ENCODE measurements around the gene CTNND2. TPM values are rescaled to one million over a fixed set of nuclear protein-coding genes. Genes with fewer than 3 reads are reported as not detected.

Gene CTNND2
- total RNA-seq, 1 experiment from 2014 or later, result not detected

DNA sequence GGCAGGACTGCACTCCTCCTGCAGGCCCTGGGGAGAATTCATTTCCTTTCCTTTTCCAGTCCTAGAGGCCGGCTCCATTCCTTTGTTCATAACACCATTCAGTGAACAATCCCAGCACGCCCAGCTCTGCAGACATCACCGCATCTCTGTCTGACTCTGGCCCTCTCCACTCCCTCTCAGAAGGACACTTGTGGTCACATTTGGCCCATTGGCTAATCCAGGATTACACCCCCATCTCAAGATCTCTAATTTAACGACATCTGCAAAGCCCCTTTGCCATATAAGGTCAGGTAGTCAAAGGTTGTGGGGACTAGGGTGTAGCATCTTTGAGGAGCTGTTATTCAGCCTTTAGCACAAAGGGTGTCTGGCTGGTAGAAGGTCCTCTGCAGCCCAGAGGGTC lies 958.2 kb downstream of the CTNND2 start:
- no peaks in the 10 kb centered on the region for H3K36me3 ChIP-seq
- H3K9me3 ChIP-seq (replicated peaks), result no peaks in the 10 kb centered on the region; the same call in 1 of the 2 replicates
- no peak overlapping the region for H3K27ac ChIP-seq
- no peak overlapping the region for H3K4me3 ChIP-seq
- peaks cover 15% of the 10 kb centered on the region; the same call in 1 of the 2 replicates for H3K27me3 ChIP-seq (replicated peaks)
- H3K4me1 ChIP-seq (replicated peaks), result no peaks in the 10 kb centered on the region
- no peak for DNase-seq (ENCODE audit: low read depth in 1 of 2, low spot score in 2 of 2)

DNA sequence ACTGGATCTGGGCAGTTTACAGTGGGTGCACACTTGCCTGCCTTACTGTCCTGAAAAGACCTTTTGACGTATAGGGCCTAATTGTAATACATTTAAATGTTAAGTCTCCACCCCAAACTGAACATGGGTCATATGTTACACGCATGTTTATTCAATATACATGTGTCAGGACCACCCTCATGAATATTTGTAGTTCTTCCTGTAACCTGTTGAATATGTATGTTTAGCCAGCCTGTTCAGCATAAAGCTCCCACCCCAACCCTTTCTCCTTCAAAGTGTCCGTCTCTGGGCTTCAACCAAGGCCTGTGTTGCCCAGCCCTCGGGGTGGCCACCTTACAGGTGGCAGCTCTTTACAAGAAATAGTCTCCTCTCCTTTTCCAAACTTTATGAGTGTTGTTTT lies 962.3 kb downstream of the CTNND2 start:
- Histone ChIP-seq H3K27me3 (replicated peaks) (peaks cover 12% of the 10 kb centered on the region; the same call in 1 of the 2 replicates), H3K9me3 (replicated peaks) (no peaks in the 10 kb centered on the region; the same call in 1 of the 2 replicates), H3K4me3 (no peak overlapping the region), H3K4me1 (replicated peaks) (no peaks in the 10 kb centered on the region), H3K36me3 (no peaks in the 10 kb centered on the region), H3K27ac (no peak overlapping the region)
- no peak for DNase-seq (ENCODE audit: low read depth in 1 of 2, low spot score in 2 of 2)

- no peak for DNase-seq (ENCODE audit: low read depth in 1 of 2, low spot score in 2 of 2)
- no peaks in the 10 kb centered on the region for H3K4me1 ChIP-seq (replicated peaks)
- no peak overlapping the region for H3K4me3 ChIP-seq
- no peak overlapping the region for H3K27ac ChIP-seq
- H3K27me3 ChIP-seq (replicated peaks), result no peaks in the 10 kb centered on the region
- H3K36me3 ChIP-seq, result no peaks in the 10 kb centered on the region
- H3K9me3 ChIP-seq (replicated peaks), result no peaks in the 10 kb centered on the region
Measured at GRCh38 chr5:10936081-10936855, 968.0 kb downstream of the CTNND2 start.

DNA sequence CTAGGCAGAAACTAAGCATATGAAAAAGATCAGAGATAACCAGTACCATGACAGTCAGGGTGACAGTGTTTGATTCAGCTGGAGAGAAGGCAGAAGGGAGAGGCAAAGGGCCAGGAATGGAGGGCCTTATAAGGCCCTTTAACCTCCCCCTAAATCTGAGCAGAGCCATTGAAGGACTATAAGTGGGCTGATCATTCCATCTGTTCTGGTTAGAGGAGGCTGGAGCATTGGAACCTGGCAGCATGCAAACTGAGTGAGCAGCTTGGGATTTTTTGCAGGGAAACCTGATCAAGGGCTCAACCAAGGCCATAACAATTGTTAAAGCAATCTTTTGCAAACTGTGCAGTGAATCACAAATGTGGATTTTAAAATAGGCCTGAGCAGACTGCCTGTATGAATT lies 968.7 kb downstream of the CTNND2 start:
- Histone ChIP-seq H3K27me3 (replicated peaks) (no peaks in the 10 kb centered on the region), H3K9me3 (replicated peaks) (no peaks in the 10 kb centered on the region), H3K4me1 (replicated peaks) (no peaks in the 10 kb centered on the region), H3K36me3 (no peaks in the 10 kb centered on the region), H3K27ac (no peak overlapping the region), H3K4me3 (no peak overlapping the region)
- DNase-seq (ENCODE audit: low read depth in 1 of 2, low spot score in 2 of 2), result no peak

DNA sequence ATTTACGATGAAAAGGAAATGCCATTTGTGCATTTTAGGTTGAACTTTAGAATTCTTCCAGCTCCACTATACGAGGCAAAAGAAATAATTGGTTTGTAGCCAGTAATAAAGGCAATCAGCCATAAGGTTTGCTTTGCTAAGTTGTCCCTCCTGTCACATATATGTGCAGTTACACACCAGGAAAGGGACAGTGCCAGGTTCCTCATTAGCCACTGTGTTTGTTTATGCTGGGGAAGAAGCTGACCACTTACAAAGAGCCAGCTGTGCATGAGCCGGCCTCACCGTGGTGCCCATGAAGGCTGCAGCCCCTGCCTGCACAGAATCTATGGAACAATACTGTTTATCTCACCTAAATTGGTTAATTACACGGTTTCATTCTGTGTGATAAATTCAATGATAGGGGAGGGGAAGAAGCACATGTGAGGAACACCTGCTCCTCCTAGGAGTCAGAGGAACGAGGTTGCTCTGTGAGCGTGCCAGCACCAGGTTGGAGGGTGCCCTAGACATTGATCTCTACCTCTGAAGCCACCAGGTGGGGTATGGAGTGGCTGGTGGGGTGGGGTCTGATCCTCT lies 969.4 kb downstream of the CTNND2 start:
- Histone ChIP-seq H3K4me3 (no peak overlapping the region), H3K36me3 (no peaks in the 10 kb centered on the region), H3K27me3 (replicated peaks) (no peaks in the 10 kb centered on the region), H3K27ac (no peak overlapping the region), H3K4me1 (replicated peaks) (no peaks in the 10 kb centered on the region), H3K9me3 (replicated peaks) (no peaks in the 10 kb centered on the region)
- DNase-seq (ENCODE audit: low read depth in 1 of 2, low spot score in 2 of 2), result no peak

- no peak overlapping the region for H3K4me3 ChIP-seq
- no peak for DNase-seq (ENCODE audit: low read depth in 1 of 2, low spot score in 2 of 2)
- H3K36me3 ChIP-seq, result no peaks in the 10 kb centered on the region
- no peaks in the 10 kb centered on the region for H3K9me3 ChIP-seq (replicated peaks)
- H3K4me1 ChIP-seq (replicated peaks), result no peaks in the 10 kb centered on the region
- H3K27me3 ChIP-seq (replicated peaks), result no peaks in the 10 kb centered on the region
- H3K27ac ChIP-seq, result no peak overlapping the region
Measured at GRCh38 chr5:10933121-10933520, 971.1 kb downstream of the CTNND2 start.

DNA sequence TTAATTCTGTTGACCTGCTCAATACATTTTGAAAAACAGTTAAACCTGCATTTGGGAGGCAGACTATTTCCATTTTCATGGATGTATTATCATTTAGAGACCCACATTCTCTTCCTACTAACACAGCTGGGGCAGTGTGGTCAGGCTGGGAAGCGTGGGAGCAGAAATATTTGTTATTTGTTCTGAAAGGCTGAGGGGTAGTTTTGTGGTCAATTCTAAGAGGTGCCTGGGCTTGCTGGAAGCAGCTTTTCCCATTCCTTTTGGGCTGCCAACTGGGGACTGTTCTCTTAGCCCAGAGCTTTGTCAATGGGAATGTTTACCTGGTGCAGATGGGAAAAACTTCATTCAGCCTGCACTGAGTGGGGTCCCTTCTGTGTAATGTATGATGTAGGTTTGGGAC lies 971.8 kb downstream of the CTNND2 start:
- Histone ChIP-seq H3K27me3 (replicated peaks) (no peaks in the 10 kb centered on the region), H3K27ac (no peak overlapping the region), H3K4me3 (no peak overlapping the region), H3K36me3 (no peaks in the 10 kb centered on the region), H3K4me1 (replicated peaks) (no peaks in the 10 kb centered on the region), H3K9me3 (replicated peaks) (no peaks in the 10 kb centered on the region)
- no peak for DNase-seq (ENCODE audit: low read depth in 1 of 2, low spot score in 2 of 2)

DNA sequence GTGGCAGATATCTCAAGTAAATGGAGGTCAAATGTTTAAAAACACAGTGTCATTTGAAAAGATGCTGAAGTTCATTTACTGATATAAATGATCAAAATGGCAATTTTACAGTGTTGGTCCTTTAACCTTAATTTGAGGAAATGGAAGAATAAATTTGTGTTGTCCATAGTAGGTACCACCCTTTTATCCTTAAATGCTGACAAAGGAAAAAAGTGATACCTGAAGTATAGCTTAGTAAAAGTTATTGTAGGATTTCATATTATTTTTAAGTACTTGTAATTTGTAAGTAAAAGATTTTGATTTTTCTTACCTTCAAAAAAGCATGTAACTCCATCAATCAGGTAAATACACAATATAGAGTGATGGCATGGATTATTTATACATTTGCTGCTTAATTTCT lies 976.6 kb downstream of the CTNND2 start:
- no peak overlapping the region for H3K4me3 ChIP-seq
- no peak overlapping the region for H3K27ac ChIP-seq
- no peak for DNase-seq (ENCODE audit: low read depth in 1 of 2, low spot score in 2 of 2)
- H3K4me1 ChIP-seq (replicated peaks), result no peaks in the 10 kb centered on the region
- no peaks in the 10 kb centered on the region for H3K27me3 ChIP-seq (replicated peaks)
- H3K9me3 ChIP-seq (replicated peaks), result no peaks in the 10 kb centered on the region
- H3K36me3 ChIP-seq, result no peaks in the 10 kb centered on the region

- H3K4me3 ChIP-seq, result no peak overlapping the region
- no peaks in the 10 kb centered on the region for H3K4me1 ChIP-seq (replicated peaks)
- no peaks in the 10 kb centered on the region for H3K36me3 ChIP-seq
- DNase-seq (ENCODE audit: low read depth in 1 of 2, low spot score in 2 of 2), result no peak
- no peaks in the 10 kb centered on the region; the same call in 1 of the 2 replicates for H3K9me3 ChIP-seq (replicated peaks)
- H3K27ac ChIP-seq, result no peak overlapping the region
- no peaks in the 10 kb centered on the region; the same call in 1 of the 2 replicates for H3K27me3 ChIP-seq (replicated peaks)
Measured at GRCh38 chr5:10923310-10923709, 980.9 kb downstream of the CTNND2 start.

Measured in SJSA1 (cell line).